ENCODE data around the gene C1QTNF12. TPM values are rescaled to one million over a fixed set of nuclear protein-coding genes. Genes with fewer than 3 reads are reported as not detected.

Gene C1QTNF12
- polyA plus RNA-seq, 1 donor from 2014 or later = 0.74 TPM

- Histone ChIP-seq H3K27me3 (ENCODE audit: insufficient read depth, low read depth, low read length) (no peaks in the 10 kb centered on the region), H3F3A (ENCODE audit: insufficient read depth, low read length, poor library complexity, severe bottlenecking) (no peaks in the 10 kb centered on the region), H3K9ac (ENCODE audit: low read length) (no peak overlapping the region), H3K9me2 (ENCODE audit: insufficient read depth, low read length) (no peaks in the 10 kb centered on the region), H2AFZ (ENCODE audit: low read depth, low read length) (no peak overlapping the region), H3K9me3 (ENCODE audit: low read length) (no peaks in the 10 kb centered on the region), H3K4me2 (ENCODE audit: low read length) (no peak overlapping the region), H4K20me1 (ENCODE audit: insufficient read depth) (no peaks in the 10 kb centered on the region), H3K79me2 (replicated peaks; ENCODE audit: insufficient read depth, low read length) (no peaks in the 10 kb centered on the region), H3K4me3 (ENCODE audit: low read length) (no peak overlapping the region), H3K36me3 (ENCODE audit: insufficient read depth, low read length) (no peaks in the 10 kb centered on the region), H3K27ac (ENCODE audit: low read length) (no peak overlapping the region)
- no peak for TF ChIP-seq TAF1 (IDR thresholded peaks at IDR 0.05; ENCODE audit: low read depth)
- no peak for TF ChIP-seq RAD21 (conservative IDR thresholded peaks at IDR 0.05)
- TF ChIP-seq CTCF (IDR thresholded peaks at IDR 0.05; ENCODE audit: poor library complexity, severe bottlenecking) = no peak
- TF ChIP-seq EP300 (conservative IDR thresholded peaks at IDR 0.05; ENCODE audit: poor library complexity, severe bottlenecking) = no peak
- no peak for TF ChIP-seq REST (IDR thresholded peaks at IDR 0.05; ENCODE audit: borderline replicate concordance)
- no peak for TF ChIP-seq EZH2 (IDR thresholded peaks at IDR 0.05; ENCODE audit: borderline replicate concordance, insufficient read depth, low read length, poor library complexity, severe bottlenecking)
- no peak for TF ChIP-seq SMC3 (conservative IDR thresholded peaks at IDR 0.05; ENCODE audit: poor library complexity)
- no peak for TF ChIP-seq POLR2AphosphoS5 (IDR thresholded peaks at IDR 0.05)
- no peak for TF ChIP-seq MXI1 (conservative IDR thresholded peaks at IDR 0.05; ENCODE audit: poor library complexity, severe bottlenecking)
These were observed 46.3 kb upstream of the C1QTNF12 start for GRCh38 chr1:1292851-1293250.

GRCh38 chr1:1292442-1292779 is 45.9 kb upstream of the C1QTNF12 start:
- H3K79me2 ChIP-seq (replicated peaks; ENCODE audit: insufficient read depth, low read length) = no peaks in the 10 kb centered on the region
- no peak overlapping the region for H2AFZ ChIP-seq (ENCODE audit: low read depth, low read length)
- H3K27ac ChIP-seq (ENCODE audit: low read length) = no peak overlapping the region
- TF ChIP-seq POLR2AphosphoS5 (IDR thresholded peaks at IDR 0.05) = no peak
- TF ChIP-seq CTCF (IDR thresholded peaks at IDR 0.05; ENCODE audit: poor library complexity, severe bottlenecking) = no peak
- no peak for TF ChIP-seq EZH2 (IDR thresholded peaks at IDR 0.05; ENCODE audit: borderline replicate concordance, insufficient read depth, low read length, poor library complexity, severe bottlenecking)
- TF ChIP-seq EP300 (conservative IDR thresholded peaks at IDR 0.05; ENCODE audit: poor library complexity, severe bottlenecking) = no peak
- TF ChIP-seq TAF1 (IDR thresholded peaks at IDR 0.05; ENCODE audit: low read depth) = no peak
- TF ChIP-seq MXI1 (conservative IDR thresholded peaks at IDR 0.05; ENCODE audit: poor library complexity, severe bottlenecking) = no peak
- no peak for TF ChIP-seq SMC3 (conservative IDR thresholded peaks at IDR 0.05; ENCODE audit: poor library complexity)
- TF ChIP-seq REST (IDR thresholded peaks at IDR 0.05; ENCODE audit: borderline replicate concordance) = no peak
- TF ChIP-seq RAD21 (conservative IDR thresholded peaks at IDR 0.05) = no peak
- no peaks in the 10 kb centered on the region for H3K36me3 ChIP-seq (ENCODE audit: insufficient read depth, low read length)
- H3K9ac ChIP-seq (ENCODE audit: low read length) = no peak overlapping the region
- no peaks in the 10 kb centered on the region for H3F3A ChIP-seq (ENCODE audit: insufficient read depth, low read length, poor library complexity, severe bottlenecking)
- H3K9me2 ChIP-seq (ENCODE audit: insufficient read depth, low read length) = no peaks in the 10 kb centered on the region
- H3K27me3 ChIP-seq (ENCODE audit: insufficient read depth, low read depth, low read length) = no peaks in the 10 kb centered on the region
- H3K4me3 ChIP-seq (ENCODE audit: low read length) = no peak overlapping the region
- H4K20me1 ChIP-seq (ENCODE audit: insufficient read depth) = no peaks in the 10 kb centered on the region
- H3K4me2 ChIP-seq (ENCODE audit: low read length) = no peak overlapping the region
- H3K9me3 ChIP-seq (ENCODE audit: low read length) = no peaks in the 10 kb centered on the region

All from neural cell (in vitro differentiated cells).